Astrocyte (in vitro differentiated cells and primary cell): ENCODE results near the gene PPFIA1.

Experiments used
- CTCF ChIP-seq: IDR thresholded peaks from 2 replicates; pipeline ENCODE4 v1.5.1; 2011; ENCODE audit warnings: low read depth, mild to moderate bottlenecking, inconsistent platforms, low read length, moderate library complexity; ENCODE audit not compliant: insufficient read depth
- EZH2 ChIP-seq: IDR thresholded peaks from 2 replicates; pipeline ENCODE4 v1.6.1; 2012; ENCODE audit warnings: mild to moderate bottlenecking, low read length, inconsistent platforms; ENCODE audit not compliant: insufficient read depth

- no peak for TF ChIP-seq CTCF
- no peak for TF ChIP-seq EZH2
These were observed 41.1 kb downstream of the PPFIA1 start for GRCh38 chr11:70311616-70312015.
